ENCODE measurements around the gene ELFN1. TPM values are rescaled to one million over a fixed set of nuclear protein-coding genes. Genes with fewer than 3 reads are reported as not detected.

Gene ELFN1
- total RNA-seq, 1 donor from 2014 or later, result 2.2 TPM

DNA sequence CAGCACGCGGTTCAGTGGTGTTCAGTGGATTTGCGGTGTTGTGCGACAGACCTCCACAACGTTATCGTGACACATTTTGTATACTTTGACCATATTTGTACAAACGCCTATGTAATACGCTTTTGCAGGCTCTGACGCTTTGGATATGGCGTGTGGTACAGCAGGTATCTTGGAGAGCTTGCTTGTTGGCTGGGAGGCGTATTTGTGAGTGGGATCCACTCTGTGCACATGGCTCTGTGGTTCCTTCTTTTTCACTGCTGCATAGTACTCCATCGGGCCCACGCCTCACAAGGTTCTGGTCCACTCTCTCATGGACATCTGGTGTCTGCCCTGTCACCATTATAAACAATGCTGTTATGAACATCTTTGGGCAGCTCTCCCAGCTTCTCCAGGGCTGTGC is 53.2 kb downstream of the ELFN1 start:
- DNase-seq (ENCODE audit: extremely low spot score in 2 of 2), result no peak
- Histone ChIP-seq H3K9me3 (no peaks in the 10 kb centered on the region), H3K4me1 (no peaks in the 10 kb centered on the region)

DNA sequence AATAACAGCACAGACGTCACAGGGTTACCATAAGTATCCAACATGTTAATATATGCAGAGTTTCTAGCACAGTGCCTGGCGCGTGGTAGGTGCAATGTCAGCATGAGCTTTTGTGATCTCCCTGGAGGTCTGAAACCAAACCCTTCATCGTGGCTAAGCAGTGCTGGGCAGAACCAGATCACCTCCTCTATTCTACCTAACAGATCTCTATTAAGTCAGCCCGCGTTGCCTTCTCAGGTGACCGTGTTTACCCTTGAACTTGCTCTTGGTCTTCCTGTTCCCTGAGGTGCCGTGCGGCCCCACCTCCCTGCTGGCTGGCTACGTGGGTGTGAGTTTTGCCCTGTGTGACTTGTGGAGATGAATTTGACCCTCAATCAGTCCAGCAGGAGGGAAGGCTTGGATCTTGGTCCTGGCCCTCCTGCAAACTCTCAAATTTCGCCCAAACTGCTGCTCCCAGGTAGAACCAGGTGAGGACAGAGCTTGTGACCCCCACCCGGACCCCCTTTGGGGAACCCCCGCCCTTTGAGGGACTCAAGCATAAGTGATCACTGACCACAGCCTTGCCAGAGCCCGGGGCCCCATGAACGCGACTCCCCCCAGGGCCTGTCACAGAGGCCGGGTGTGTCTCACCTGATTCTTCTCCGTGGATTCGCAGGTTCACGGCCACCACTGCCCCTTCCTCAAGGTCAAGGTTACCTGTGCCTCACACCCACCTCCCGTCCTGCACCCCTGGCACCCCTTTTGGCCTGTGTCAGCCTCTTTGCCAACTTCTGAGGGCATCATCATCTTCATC is 54.2 kb downstream of the ELFN1 start:
- intact Hi-C loops (cut with DNase I), result no loop called here
- Histone ChIP-seq H3K27me3 (no peaks in the 10 kb centered on the region), H3K4me3 (no peak overlapping the region), H3K4me1 (no peaks in the 10 kb centered on the region), H3K9me3 (peaks cover 6% of the 10 kb centered on the region), H3K36me3 (no peaks in the 10 kb centered on the region), H3K27ac (no peak overlapping the region)
- DNase-seq (ENCODE audit: extremely low spot score in 2 of 2), result no peak
- TF ChIP-seq, protein P1, sequence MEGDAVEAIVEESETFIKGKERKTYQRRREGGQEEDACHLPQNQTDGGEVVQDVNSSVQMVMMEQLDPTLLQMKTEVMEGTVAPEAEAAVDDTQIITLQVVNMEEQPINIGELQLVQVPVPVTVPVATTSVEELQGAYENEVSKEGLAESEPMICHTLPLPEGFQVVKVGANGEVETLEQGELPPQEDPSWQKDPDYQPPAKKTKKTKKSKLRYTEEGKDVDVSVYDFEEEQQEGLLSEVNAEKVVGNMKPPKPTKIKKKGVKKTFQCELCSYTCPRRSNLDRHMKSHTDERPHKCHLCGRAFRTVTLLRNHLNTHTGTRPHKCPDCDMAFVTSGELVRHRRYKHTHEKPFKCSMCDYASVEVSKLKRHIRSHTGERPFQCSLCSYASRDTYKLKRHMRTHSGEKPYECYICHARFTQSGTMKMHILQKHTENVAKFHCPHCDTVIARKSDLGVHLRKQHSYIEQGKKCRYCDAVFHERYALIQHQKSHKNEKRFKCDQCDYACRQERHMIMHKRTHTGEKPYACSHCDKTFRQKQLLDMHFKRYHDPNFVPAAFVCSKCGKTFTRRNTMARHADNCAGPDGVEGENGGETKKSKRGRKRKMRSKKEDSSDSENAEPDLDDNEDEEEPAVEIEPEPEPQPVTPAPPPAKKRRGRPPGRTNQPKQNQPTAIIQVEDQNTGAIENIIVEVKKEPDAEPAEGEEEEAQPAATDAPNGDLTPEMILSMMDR (IDR thresholded peaks at IDR 0.05), result no peak
- TF ChIP-seq POLR2AphosphoS5 (IDR thresholded peaks at IDR 0.05; ENCODE audit: insufficient read depth in 1 of 2, low read depth in 1 of 2), result no peak
- no peak for TF ChIP-seq POLR2A (IDR thresholded peaks at IDR 0.05)

More for the DNA sequence above, 53.2 kb downstream of the ELFN1 start:
- Histone ChIP-seq H3K36me3 (no peaks in the 10 kb centered on the region), H3K27ac (no peak overlapping the region), H3K4me3 (no peak overlapping the region), H3K27me3 (no peaks in the 10 kb centered on the region)
- intact Hi-C loops (cut with DNase I), result no loop called here
- TF ChIP-seq, protein P1 (IDR thresholded peaks at IDR 0.05), result no peak
- no peak for TF ChIP-seq POLR2A (IDR thresholded peaks at IDR 0.05)
- TF ChIP-seq POLR2AphosphoS5 (IDR thresholded peaks at IDR 0.05; ENCODE audit: insufficient read depth in 1 of 2, low read depth in 1 of 2), result no peak

DNA sequence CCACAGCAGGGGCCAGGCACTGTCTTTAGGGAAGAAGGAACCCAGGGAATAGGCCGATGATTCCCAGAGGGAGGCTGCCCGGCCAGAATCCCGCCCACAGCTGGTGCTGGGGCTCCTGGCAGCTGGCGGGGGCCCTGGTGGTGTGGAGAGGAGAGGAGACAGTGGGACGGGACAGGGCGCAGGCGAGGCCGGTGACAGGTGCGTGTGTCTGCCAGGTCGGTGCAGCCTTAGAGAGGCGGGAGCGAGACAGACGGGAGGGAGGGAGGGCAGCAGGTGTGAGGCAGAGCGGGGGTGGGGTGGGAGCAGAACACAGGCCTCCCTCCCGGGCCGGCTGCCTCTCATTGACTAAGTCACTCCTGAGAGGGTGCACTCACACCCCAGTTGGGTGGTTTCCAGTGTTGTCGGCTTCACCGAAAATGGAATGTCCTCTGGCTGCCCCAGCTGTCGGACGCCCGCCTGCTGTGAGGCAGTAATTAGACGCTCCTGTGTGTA is 55.2 kb downstream of the ELFN1 start:
- no peaks in the 10 kb centered on the region for H3K4me1 ChIP-seq
- H3K27ac ChIP-seq, result no peak overlapping the region
- H3K4me3 ChIP-seq, result no peak overlapping the region
- no peak for DNase-seq (ENCODE audit: extremely low spot score in 2 of 2)
- no peak for TF ChIP-seq POLR2AphosphoS5 (IDR thresholded peaks at IDR 0.05; ENCODE audit: insufficient read depth in 1 of 2, low read depth in 1 of 2)
- TF ChIP-seq, protein P1 (IDR thresholded peaks at IDR 0.05), result no peak
- no peak for TF ChIP-seq POLR2A (IDR thresholded peaks at IDR 0.05)
- intact Hi-C loops (cut with DNase I), result no loop called here
- H3K27me3 ChIP-seq, result no peaks in the 10 kb centered on the region
- no peaks in the 10 kb centered on the region for H3K36me3 ChIP-seq
- peaks cover 10% of the 10 kb centered on the region for H3K9me3 ChIP-seq

DNA sequence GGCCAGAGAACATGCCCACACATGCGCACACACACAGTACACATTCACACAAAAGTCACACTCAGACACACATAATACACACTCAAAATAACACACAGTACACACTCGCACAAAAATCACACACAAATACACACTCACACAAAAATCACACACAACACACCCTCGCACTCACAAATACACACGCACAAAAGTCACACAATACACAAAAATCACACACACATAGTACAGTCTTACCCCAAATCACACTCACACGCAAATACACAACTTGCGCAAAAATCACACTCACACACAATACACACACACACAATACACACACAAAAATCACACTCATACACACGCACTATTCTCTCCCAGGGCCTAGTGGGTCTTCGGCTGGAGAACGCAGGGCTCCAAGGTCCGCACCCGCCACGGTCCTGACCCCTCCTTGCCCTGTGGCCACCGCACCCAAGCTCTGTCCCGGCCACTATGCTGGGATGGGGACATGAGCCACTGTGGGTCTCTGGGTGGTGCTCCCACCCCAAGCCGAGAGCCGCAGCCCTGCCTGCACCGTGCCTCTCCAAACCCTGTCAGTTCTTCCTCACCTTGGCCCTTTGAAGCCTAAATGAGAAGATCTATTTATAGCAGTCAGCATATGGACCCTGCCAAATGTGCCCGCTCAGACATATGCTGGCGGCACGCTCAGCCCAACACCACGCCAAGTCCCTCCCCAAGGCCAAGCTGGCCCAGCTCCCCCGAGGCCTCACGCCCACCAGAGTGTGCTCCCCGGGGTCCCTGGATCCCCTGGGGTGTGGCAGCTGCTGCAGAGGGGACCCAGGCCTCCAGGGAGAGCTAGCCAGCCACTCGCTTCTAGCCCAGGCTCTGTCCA is 55.9 kb downstream of the ELFN1 start:
- TF ChIP-seq POLR2AphosphoS5 (IDR thresholded peaks at IDR 0.05; ENCODE audit: insufficient read depth in 1 of 2, low read depth in 1 of 2) (no peak), POLR2A (IDR thresholded peaks at IDR 0.05) (no peak)
- TF ChIP-seq, protein P1 (IDR thresholded peaks at IDR 0.05), result no peak
- H3K4me3 ChIP-seq, result no peak overlapping the region
- H3K27ac ChIP-seq, result no peak overlapping the region
- no peak for DNase-seq (ENCODE audit: extremely low spot score in 2 of 2)
- H3K9me3 ChIP-seq, result peaks cover 10% of the 10 kb centered on the region
- H3K4me1 ChIP-seq, result no peaks in the 10 kb centered on the region
- intact Hi-C loops (cut with DNase I), result no loop called here
- H3K27me3 ChIP-seq, result no peaks in the 10 kb centered on the region
- H3K36me3 ChIP-seq, result no peaks in the 10 kb centered on the region
